Endothelial cell (in vitro differentiated cells): ENCODE results near the gene PVALEF. TPM values are rescaled to one million over a fixed set of nuclear protein-coding genes. Genes with fewer than 3 reads are reported as not detected.
A peak's percentile ranks its signal among the peaks of the same experiment; 100 is the strongest.

ENCODE experiments used
- DNase-seq: peaks from one replicate; pipeline ENCODE4 v3.0.0; 2021; ENCODE audit warnings: low spot score
- H3K27ac Mint-ChIP-seq: one replicate; pipeline ENCODE4 v1.8.0; 2021; ENCODE audit warnings: mixed read lengths, inconsistent platforms; ENCODE audit not compliant: unreplicated experiment
- H3K27me3 Mint-ChIP-seq: one replicate; pipeline ENCODE4 v1.8.0; 2021; ENCODE audit warnings: mild to moderate bottlenecking, moderate library complexity, mixed read lengths, inconsistent platforms; ENCODE audit not compliant: unreplicated experiment
- H3K36me3 Mint-ChIP-seq: one replicate; pipeline ENCODE4 v1.8.0; 2021; ENCODE audit warnings: mild to moderate bottlenecking, low read depth, mixed read lengths, inconsistent platforms; ENCODE audit not compliant: unreplicated experiment
- H3K4me1 Mint-ChIP-seq: one replicate; pipeline ENCODE4 v1.8.0; 2021; ENCODE audit warnings: mild to moderate bottlenecking, mixed read lengths, inconsistent platforms; ENCODE audit not compliant: unreplicated experiment
- H3K4me3 Mint-ChIP-seq: one replicate; pipeline ENCODE4 v1.8.0; 2021; ENCODE audit warnings: mild to moderate bottlenecking, mixed read lengths, inconsistent platforms; ENCODE audit not compliant: unreplicated experiment
- H3K9me3 Mint-ChIP-seq: one replicate; pipeline ENCODE4 v1.8.0; 2021; ENCODE audit warnings: mixed read lengths, inconsistent platforms; ENCODE audit not compliant: unreplicated experiment
- total RNA-seq: library from RNA; stranded (reverse); fragmentation: NEBNext Ultra II Directional; extraction: Animal tissue kit (Norgen Biotek cat#: 25700); gene quantifications from one replicate; pipeline ENCODE4 v1.2.1, GENCODE V29; 2021; ENCODE audit not compliant: unreplicated experiment
- TF ChIP-seq, protein P1 (sequence below): fragments of 200-600 bp; sonication (generic); IDR thresholded peaks from one replicate; pipeline ENCODE4 v1.5.0; 2021; ENCODE audit warnings: antibody characterized with exemption; ENCODE audit not compliant: unreplicated experiment

The PVALEF gene
- total RNA-seq, 1 donor from 2014 or later = not detected

DNA sequence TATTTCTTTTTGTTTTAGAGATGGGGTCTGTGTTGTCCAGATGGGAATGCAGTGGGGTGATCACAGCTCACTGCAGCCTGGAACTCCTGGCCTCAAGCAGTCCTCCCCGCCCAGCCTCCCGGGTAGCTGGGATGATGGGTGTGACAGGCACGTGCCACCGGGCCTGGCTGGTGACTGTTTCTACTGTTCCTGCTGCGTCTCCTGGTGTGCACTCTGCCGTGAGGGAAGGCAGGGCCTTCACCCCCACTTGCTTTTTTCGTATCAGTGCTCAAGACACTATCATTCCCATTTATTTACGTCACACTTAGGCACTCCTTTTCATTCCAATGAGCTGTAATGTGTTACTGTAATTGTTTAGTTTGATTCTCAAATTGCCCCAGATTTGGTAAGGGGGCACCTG is 25.3 kb upstream of the PVALEF start:
- peaks cover 7% of the 10 kb centered on the region for H3K36me3 Mint-ChIP-seq

DNA sequence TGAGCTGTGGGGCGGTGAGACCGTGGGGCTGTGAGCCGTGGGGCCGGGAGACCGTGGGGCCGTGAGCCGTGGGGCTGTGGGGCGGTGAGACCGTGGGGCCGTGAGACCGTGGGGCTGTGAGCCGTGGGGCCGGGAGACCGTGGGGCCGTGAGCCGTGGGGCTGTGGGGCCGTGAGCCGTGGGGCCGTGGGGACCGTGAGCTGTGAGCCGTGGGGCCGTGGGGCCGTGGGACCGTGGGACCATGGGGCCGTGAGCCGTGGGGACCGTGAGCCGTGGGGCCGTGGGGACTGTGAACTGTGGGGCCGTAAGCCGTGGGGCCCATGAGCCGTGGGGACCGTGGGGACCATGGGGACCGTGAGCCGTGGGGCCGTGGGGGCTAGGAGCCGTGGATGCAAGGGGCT is 24.6 kb upstream of the PVALEF start:
- TF ChIP-seq, protein P1, sequence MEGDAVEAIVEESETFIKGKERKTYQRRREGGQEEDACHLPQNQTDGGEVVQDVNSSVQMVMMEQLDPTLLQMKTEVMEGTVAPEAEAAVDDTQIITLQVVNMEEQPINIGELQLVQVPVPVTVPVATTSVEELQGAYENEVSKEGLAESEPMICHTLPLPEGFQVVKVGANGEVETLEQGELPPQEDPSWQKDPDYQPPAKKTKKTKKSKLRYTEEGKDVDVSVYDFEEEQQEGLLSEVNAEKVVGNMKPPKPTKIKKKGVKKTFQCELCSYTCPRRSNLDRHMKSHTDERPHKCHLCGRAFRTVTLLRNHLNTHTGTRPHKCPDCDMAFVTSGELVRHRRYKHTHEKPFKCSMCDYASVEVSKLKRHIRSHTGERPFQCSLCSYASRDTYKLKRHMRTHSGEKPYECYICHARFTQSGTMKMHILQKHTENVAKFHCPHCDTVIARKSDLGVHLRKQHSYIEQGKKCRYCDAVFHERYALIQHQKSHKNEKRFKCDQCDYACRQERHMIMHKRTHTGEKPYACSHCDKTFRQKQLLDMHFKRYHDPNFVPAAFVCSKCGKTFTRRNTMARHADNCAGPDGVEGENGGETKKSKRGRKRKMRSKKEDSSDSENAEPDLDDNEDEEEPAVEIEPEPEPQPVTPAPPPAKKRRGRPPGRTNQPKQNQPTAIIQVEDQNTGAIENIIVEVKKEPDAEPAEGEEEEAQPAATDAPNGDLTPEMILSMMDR = no peak
- H3K4me1 Mint-ChIP-seq = peaks cover 6% of the 10 kb centered on the region
- peaks cover 7% of the 10 kb centered on the region for H3K36me3 Mint-ChIP-seq
- H3K9me3 Mint-ChIP-seq = no peaks in the 10 kb centered on the region
- H3K27me3 Mint-ChIP-seq = peaks cover 9% of the 10 kb centered on the region
- H3K27ac Mint-ChIP-seq = no peak overlapping the region
- no peak for DNase-seq
- no peak overlapping the region for H3K4me3 Mint-ChIP-seq

More for the DNA sequence above, 25.3 kb upstream of the PVALEF start:
- no peak for DNase-seq
- H3K27ac Mint-ChIP-seq = no peak overlapping the region
- H3K27me3 Mint-ChIP-seq = peaks cover 9% of the 10 kb centered on the region
- no peaks in the 10 kb centered on the region for H3K9me3 Mint-ChIP-seq
- H3K4me3 Mint-ChIP-seq = no peak overlapping the region
- H3K4me1 Mint-ChIP-seq = peaks cover 6% of the 10 kb centered on the region
- TF ChIP-seq, protein P1 = no peak

DNA sequence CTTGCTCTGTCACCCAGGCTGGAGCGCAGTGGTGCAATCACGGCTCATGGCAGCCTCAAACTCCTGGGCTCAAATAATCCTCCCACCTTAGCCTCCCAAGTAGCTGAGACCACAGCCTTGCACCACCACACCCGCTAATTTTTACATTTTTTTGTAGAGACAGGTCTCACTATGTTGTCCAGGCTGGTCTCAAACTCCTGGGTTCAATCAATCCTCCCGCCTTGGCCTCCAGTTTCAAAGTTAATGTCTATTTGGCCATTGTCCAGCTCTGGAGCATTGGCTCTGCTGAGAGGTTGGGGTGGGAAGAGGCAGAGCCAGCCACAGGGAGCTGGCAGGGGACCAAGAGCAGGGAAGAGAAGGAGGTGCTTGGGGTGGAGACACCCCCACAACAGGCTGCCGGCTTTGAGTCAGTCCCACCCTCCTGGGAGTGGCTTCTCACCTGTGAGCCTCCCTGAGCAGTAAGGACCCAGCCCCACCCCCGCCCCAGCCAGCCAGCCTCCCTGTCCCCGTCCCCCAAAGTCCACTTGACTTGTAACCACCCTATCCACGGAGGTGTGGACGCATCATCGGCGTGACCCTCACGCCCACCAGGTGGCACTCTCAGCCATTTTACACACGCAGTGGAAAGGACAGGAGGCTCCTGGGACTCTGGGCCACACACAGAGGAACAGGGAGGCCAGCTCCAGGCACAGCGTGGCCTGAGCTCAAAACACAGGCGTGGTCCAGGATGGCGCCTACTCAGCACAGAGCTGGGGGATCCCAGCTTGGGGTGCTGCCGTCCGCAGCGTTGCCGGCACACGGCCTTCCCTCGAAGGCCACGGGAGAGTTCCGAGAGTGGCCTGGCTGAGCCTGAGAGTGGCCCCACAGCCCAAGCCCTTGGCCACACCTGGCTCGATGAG is 22.8 kb upstream of the PVALEF start:
- TF ChIP-seq, protein P1 = peak; percentile 47
- no peak overlapping the region for H3K4me3 Mint-ChIP-seq
- H3K27me3 Mint-ChIP-seq = peaks cover 11% of the 10 kb centered on the region
- H3K9me3 Mint-ChIP-seq = no peaks in the 10 kb centered on the region
- peaks cover 7% of the 10 kb centered on the region for H3K36me3 Mint-ChIP-seq
- H3K27ac Mint-ChIP-seq = no peak overlapping the region
- peaks cover 6% of the 10 kb centered on the region for H3K4me1 Mint-ChIP-seq
- peak; percentile 84 for DNase-seq

DNA sequence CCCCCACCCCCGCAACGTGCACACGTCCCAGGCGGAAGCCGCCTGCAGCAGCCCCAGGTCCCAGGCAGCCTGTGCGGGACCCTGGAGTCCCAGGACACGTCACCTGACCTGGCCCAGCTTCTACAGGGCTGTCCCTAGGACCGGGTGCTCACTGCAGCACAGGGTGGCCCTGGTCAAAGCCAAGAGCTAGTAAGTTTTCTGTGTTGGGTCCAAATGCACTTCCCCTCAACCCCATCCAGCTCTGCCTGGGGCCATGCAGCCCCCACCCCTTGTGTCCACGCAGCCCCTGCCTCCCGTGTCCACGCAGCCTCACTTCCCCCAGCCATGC is 22.1 kb upstream of the PVALEF start:
- Mint-ChIP-seq H3K4me3 (no peak overlapping the region), H3K4me1 (peaks cover 6% of the 10 kb centered on the region), H3K36me3 (peaks cover 7% of the 10 kb centered on the region), H3K27me3 (peaks cover 13% of the 10 kb centered on the region), H3K27ac (no peak overlapping the region), H3K9me3 (no peaks in the 10 kb centered on the region)
- TF ChIP-seq, protein P1 = no peak
- DNase-seq = no peak

DNA sequence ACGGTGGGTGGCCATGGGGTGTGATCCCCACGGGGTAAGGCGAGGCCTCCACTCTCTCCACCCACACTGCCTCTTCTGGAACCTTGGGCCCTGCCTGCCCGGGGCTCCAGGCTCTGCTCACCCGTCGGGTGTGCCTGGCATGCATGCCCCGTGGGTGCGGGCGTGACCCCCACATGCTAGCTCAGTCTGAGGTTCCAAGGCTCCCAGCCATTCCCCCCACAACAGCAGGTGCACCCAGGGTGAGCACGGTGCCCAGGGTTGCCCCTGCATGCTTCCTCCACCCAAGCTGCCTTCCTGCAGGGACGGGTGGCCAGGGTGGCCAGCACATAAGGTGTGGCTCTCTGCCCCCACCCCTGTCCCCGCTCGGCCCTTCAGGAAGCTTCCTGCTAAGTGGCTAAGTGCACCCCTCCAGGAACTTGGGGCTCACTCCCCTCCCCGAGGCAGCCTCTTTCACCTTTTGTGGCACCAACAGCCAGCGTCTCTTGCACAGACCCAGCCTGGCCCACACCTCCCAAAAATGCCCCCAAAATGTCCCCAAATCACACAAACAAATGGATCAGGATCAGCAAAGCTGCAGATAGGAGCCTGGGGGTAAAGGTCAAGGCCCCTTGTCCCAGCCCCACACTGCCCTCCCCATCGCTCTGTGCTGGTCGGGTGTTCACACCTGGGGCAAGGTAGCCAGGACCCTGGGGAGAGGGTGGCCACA is 21.4 kb upstream of the PVALEF start:
- Mint-ChIP-seq H3K4me3 (no peak overlapping the region), H3K36me3 (peaks cover 3% of the 10 kb centered on the region), H3K27ac (no peak overlapping the region)

More for the DNA sequence above, 21.4 kb upstream of the PVALEF start:
- TF ChIP-seq, protein P1 = no peak
- peaks cover 8% of the 10 kb centered on the region for H3K27me3 Mint-ChIP-seq
- H3K4me1 Mint-ChIP-seq = peaks cover 2% of the 10 kb centered on the region
- H3K9me3 Mint-ChIP-seq = no peaks in the 10 kb centered on the region
- DNase-seq = no peak
